GM20000 (cell line): ENCODE data around the gene PYGO2.
"Not testable (repeated sequence)": the region's sequence is repeated elsewhere in the genome, so short reads cannot be mapped to it uniquely, and the experiment has no call there.

ENCODE experiments used
- DNase-seq: peaks from one replicate; pipeline ENCODE4 v3.0.0; 2012; ENCODE audit warnings: low spot score
- CTCF ChIP-seq: IDR thresholded peaks from 2 replicates; pipeline ENCODE4 v1.5.1; 2012; ENCODE audit warnings: mild to moderate bottlenecking, control low read depth; ENCODE audit errors: extremely low read depth, missing control alignments

The PYGO2 gene

GRCh38 chr1:154998818-154999570, 37.4 kb upstream of the PYGO2 start:
- TF ChIP-seq CTCF, result peak; percentile 65
- DNase-seq, result peak; percentile 78

- peak; percentile 7 for TF ChIP-seq CTCF
- DNase-seq, result no peak
Measured at GRCh38 chr1:154998201-154998780, 36.7 kb upstream of the PYGO2 start.

- no peak for DNase-seq
- TF ChIP-seq CTCF, result no peak
Measured at GRCh38 chr1:154996966-154997701, 35.6 kb upstream of the PYGO2 start.

- DNase-seq, result not testable (repeated sequence)
Measured at GRCh38 chr1:154995301-154995983, 33.9 kb upstream of the PYGO2 start.

- no peak for TF ChIP-seq CTCF
- DNase-seq, result no peak
Measured at GRCh38 chr1:154994591-154994990, 33.0 kb upstream of the PYGO2 start.

- DNase-seq, result no peak
- no peak for TF ChIP-seq CTCF
Measured at GRCh38 chr1:154994269-154994587, 32.6 kb upstream of the PYGO2 start.

- no peak for TF ChIP-seq CTCF
- DNase-seq, result no peak
Measured at GRCh38 chr1:154993572-154994268, 32.1 kb upstream of the PYGO2 start, which contains the start of gene LENEP. Gene LENEP (plus strand): TSS chr1:154993586. CDS start chr1:154993608, 22 bp downstream.
